Limb (tissue), 2 donors: ENCODE data around the gene CSH2.

ENCODE experiments used
- DNase-seq, 2 donors: peaks; one replicate each; pipeline ENCODE4 v3.0.0-alpha.2; 2016; ENCODE audit errors: extremely low spot score in 2 of 2

CSH2 gene

DNA sequence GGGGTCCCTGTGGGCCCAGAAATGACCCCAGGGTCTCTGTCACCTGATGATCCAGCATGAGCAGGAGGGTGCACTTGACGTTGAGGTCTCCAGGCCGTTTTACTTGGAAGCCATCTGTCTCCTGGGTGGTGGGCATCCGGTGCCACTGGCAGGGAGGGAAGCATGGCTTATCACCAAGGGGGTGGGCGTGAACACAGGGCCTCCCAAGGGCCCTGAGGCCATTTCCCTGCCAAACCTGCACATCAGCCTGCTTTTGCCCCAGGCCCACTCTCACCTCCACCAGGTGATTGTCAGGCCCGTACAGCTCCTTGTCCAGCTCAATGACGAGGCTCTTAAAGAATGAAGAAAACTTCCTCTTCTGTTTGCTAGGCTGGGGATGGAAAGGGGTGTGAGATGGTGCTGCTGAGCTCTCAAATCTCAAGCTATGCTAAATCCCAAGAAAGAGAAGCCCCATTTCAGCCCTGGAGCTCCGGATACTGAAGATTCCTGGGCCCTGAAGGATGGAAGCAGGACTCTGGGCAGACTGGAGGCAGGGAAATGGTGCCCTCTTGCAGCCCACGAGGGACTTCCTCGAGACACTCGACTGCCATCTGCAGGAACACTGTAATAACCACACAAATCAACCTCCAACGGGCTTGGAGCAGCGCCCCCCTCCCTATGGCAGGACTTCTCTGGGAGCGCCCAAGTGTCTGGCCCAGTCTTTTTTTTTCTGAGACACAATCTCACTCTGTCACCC lies 38.9 kb downstream of the CSH2 start:
- DNase-seq, result peak in 1 of 2 donors; percentile 48

DNA sequence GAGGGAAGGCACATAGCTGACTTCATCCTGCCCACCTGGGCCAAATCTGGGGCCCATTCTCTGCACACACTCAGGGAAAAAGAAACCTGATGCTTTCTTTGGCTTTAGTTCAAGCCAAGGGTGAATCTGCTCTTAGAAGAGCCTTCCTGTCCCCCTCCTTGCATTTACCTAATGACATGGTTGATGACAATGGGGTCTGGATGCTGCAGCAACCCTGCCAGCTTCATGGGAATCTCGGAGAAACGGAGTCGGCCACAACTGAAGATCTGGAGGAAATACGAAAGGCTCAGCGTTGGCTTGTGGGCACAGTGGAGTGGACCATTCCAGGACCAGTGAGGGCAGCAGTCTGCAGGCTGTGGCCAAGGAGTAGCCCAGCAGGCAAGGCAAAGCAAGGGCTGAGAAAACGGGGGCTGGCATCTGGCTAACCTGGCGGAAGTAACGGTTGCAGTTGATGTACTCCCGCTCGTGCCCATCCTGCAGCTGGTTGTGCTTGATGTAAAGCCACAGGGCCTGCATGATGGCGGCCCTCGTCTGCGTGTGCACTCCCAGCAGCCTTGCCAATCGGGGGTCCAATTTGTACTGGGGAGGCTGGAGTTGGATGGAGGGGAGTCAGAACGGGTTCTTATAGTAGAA lies 39.6 kb downstream of the CSH2 start:
- no peak for DNase-seq

DNA sequence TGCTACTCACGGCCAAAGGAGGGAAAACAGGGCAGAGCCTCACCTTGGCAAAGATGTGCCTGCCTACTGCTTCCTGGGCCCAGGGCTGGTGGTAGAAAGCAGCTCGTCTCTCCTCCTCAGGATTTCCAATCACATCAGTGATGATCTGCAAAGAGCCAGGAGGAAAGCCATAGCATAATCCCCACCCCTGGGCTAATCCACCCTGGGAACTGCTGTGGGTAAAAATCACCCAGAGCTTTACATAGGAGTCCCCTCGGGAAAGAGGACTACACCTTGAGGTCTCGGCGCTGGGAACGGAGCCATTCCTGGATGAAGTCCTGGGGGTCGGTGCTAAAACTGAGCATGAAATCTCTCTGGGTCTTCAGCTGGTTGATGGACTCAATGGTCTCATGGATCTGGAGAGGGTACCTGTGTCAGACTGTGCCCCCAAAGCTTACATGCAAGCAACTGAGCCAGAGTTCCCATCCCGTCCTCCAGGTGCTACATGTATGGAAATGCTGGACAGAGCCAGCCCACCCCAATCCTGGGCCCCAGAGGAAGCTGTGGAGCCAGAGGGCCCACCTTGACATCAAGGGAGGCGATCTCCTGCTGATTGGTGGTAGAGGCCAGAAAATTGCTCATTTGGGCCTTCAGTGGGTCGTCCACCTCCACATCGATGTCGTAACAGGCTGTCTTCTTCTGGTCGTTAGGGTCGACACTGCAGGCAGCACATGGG lies 40.3 kb downstream of the CSH2 start:
- DNase-seq, result no peak

DNA sequence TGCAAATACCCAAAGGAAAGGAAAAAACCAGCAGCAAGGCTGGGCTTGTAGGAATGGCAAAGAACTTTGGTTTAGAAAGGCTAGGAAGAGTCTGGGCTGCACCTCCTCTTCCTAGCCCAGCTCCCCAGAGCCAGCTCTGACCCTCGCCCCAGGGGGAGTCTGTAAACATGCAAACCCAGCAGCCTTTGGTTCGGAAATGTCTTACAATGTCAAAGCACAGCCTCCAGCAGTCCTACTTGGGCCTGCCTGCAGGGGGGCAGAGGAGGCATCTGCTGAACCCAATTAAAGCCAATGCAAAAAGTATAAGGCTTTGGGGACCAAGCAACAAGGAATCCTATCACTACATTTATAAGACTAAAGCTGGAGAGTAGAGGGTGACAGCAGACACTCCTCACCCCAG lies 41.0 kb downstream of the CSH2 start:
- no peak for DNase-seq

DNA sequence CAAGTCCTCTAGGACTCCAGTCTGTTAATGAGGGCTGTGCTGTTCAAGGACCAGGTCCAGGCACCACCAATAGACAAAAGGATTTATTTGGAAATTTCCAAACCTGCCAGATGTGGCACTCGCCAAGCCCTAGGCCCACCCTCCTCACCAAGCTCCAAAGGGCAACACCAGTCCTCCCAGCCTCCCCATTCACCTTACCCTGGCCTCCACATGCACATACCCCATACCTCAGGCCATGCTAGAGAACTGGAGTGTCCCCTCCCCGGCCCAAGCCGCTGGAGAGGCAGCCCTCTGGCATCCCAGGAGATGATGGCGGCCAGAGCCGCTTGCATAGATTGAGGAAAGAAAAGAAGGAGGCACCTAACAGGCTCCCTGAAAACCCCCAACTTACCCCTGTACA lies 41.5 kb downstream of the CSH2 start:
- no peak for DNase-seq

DNA sequence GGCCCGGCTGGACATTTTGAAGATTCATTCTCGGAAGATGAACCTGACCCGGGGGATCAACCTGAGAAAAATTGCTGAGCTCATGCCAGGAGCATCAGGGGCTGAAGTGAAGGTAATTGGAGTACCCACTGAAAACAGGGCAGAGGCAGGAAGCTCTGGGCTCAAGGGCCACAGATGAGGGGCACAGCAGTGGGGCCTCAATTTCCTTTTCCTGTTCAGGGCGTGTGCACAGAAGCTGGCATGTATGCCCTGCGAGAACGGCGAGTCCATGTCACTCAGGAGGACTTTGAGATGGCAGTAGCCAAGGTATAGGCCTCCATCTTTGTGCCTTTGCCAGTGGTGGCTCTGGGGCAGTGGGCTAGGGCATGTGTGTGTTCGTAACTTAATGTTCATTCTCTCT lies 42.0 kb downstream of the CSH2 start:
- no peak for DNase-seq

DNA sequence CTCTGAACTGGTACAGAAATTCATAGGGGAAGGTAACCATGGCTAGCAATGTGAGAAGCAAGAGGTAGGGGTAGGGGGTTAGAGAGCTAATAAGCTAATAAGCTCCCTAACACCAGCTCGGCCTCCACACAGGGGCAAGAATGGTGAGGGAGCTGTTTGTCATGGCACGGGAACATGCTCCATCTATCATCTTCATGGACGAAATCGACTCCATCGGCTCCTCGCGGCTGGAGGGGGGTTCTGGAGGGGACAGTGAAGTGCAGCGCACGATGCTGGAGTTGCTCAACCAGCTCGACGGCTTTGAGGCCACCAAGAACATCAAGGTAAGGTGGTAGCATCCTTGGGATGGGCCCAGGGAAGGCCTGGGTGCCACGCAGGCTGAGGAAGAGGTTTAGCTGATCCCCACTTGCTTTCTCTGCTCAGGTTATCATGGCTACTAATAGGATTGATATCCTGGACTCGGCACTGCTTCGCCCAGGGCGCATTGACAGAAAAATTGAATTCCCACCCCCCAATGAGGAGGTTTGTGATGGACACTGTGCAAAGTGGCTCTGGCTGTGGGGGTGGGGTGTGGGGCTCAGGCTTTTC lies 42.5 kb downstream of the CSH2 start:
- DNase-seq, result no peak

DNA sequence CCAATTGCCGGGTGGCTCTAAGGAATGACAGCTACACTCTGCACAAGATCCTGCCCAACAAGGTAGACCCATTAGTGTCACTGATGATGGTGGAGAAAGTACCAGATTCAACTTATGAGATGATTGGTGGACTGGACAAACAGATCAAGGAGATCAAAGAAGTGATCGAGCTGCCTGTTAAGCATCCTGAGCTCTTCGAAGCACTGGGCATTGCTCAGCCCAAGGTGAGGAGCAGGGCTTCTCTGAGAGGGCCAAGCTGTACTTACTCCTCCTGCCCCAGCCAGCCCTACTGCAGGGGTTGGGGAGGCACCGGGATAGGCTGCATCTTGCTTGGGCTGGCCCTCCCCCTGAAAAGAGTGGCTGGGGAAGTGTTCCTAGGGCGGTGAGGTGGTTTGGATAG lies 43.2 kb downstream of the CSH2 start:
- peak in 1 of 2 donors; percentile 14 for DNase-seq

DNA sequence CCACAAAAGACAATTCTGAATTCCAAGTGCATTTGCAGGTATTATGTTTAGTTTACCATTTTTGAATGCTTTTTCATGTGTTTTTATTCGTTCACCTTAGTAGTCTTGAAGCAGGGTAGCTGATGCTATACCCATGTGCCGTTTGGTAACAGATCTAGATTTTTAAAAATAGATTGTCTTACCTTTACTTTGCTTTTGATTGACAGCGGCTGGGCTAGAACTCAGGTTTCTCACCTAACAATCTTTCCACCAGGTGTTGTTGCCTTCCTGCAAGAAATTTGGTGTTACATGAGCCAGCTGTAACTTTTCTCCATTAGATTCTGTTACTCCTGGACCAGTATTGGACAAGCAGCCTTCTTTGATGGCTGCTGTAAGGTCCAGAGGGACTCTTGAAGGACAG lies 44.5 kb downstream of the CSH2 start:
- no peak for DNase-seq

DNA sequence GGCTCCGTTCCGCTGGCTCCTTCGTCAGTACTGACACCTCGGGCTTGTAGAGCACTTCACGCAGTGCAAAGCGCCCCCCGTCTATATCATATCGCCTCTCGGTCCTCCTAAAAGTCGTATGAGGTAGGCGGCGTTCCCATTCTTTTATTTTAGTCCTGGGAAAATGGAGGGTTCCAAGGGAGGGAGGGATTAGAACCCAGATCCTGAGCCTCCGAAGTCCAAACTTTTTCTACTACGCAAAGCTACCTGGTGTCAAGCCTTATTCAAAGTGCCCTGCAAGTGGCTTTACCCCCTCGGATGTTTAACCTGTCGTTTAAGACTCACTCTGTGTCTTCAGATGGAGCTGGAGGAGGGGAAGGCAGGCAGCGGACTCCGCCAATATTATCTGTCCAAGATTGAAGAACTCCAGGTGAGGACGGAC lies 45.7 kb downstream of the CSH2 start:
- no peak for DNase-seq

DNA sequence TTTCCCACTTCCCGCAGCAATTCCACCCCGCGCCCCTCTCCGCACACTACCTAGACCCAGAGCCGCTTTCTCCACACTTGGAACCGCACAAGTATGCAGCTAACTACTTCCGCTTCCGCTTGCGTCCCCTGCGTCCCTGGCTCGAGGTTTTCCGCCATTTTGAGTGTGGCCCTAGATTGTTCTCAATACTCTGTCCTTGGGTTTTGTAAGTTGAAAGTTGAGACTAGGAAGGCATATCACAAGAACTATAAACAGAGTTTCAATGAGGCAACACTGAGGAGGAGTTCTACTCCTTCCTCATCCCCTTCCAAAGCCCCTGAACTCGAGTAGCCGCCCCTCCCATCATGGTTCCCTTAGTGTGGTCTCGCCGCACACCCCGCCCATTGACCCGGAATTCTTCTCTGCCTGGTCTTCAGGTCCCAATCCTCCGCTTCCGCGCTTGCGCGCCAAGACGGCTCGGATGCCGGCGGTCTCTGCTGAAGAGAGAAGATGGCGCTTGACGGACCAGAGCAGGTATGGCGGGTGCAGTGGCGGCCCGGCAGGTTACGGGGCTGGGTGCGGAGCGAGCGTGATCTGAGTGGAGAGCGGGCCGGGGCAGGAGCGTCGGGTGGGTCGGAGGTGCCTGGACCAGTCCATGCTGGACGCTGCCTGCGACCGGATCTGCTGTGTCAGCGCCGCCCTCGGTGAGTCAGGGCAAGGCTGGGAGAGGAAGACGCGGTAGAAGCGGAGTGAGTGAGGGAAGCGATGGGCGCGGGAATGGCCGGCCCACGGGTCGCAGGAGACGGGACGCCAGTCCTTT lies 46.3 kb downstream of the CSH2 start, which contains the start of the genes FTSJ3 and PSMC5:
Gene FTSJ3 (minus strand): TSS at position 662 of the 799 bp plus-strand sequence. CDS start 761 bp downstream, outside the sequence.
Gene PSMC5 (plus strand): TSS at position 430 of the 799 bp plus-strand sequence. CDS start 60 bp downstream, at position 490.
- peak; percentile 95 to 96 for DNase-seq

DNA sequence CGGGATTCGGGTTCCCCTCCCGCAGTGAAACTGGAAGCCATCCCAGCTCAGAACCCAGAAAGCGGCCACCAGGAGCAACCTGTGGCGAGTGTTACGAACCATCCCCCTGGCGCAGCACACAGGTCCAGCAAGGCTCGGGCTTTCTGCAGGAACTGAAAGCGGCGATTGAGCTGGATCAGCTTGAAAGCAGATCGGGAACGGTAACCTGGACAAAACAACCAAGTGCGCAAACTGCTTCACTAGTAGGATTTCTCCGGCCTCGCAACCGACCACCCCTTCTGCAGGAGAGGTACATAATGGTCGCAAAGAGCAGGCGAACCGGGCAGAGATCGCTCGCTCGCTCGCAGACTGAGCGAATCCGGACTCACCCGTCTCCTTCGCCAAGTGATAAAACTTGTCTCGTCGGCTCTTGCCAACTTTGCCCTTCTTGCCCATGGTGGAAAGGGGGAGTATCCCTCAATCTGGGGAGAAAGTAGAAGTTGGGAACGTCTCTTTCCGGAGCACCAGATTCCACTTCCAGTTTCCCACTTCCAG lies 46.9 kb downstream of the CSH2 start:
- no peak for DNase-seq

DNA sequence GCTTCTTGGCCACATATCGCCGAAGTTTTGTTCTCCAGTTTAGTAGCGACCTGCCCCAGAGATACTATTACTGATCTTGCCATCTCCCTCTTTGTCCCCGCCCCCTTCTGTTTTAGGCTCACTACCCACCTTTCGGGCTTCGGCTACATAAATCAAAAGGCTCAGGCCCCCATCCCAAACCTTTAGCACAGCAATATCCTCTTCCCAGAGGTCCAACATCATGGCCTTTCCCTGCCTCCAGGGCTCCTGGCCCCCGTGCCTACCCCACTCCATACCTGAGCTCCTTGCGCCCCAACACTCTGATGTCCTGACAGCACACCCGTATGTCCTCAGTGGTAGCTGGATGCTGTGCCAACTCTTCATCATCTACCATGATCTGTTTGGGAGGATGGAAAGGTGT lies 49.1 kb downstream of the CSH2 start:
- DNase-seq, result no peak

DNA sequence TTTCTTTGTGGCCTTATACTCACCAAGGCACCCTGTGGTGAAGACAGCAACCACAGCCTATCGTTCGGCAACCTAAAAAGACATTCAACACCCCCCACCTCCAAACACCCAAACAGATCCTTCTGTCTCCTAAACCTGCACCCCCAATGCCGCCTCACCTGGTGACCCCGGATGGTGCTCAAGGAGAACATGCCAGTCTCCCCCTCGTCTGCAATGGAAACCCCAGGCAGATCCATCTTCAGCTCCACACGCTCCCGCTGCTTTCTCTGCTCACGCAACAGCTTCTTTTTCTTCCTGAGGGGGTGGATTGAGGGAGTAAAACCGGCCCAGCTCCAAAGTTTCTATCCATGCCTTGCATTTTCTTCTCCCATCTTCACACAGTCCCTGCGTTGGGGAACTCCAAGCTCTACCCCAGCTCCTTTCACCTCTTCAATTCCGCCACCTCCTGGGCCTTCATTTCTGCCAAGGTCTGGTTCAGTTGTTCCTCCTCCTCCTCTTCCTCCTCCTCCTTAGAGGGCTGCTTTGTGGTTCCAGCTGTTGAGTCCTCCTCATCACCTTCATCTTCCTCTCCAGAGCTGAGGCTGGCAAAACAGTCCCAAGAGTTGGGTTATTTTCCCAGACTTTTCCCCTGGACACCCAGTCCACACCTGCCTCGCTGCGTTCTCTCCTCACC lies 49.7 kb downstream of the CSH2 start:
- no peak for DNase-seq

DNA sequence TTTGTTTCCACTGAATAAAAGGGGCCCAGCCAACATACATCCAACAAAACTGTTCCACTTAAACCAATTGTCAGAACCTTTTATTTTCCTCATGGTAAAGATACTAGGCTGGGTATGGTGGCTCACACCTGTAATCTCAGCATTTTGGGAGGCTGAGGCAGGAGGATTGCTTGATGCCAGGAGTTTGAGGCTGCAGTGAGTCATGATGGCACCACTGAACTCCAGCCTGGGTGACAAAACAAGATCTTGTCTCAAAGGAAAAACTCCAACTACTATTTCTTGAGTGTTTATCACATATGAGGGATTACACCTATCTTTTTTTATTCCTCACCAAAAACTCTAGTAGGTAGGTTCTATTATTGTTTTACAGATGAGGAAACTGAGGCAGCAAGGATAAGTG lies 50.9 kb downstream of the CSH2 start:
- DNase-seq, result no peak
